HCT116 (cell line): ENCODE results near the gene CR1L. TPM values are rescaled to one million over a fixed set of nuclear protein-coding genes. Genes with fewer than 3 reads are reported as not detected.

Experiments used
- ATAC-seq: fragments of 200-7000 bp; cut with Tn5 transposase; 2 replicates; pipeline ENCODE4 v1.9.1; 2020; ENCODE audit warnings: mild to moderate bottlenecking, moderate library complexity
- BruUV-seq: library from RNA; stranded (reverse); fragments of 400-500 nt; replicated peaks from 2 replicates; lab custom pipeline; 2021; lab: Mats Ljungman, UMichigan
- CTCF ChIA-PET: fragments of 300-600 bp; sonication (Branson Sonifier 250); formaldehyde crosslinking; loops from one replicate; lab custom pipeline; 2021; ENCODE audit warnings: antibody characterized with exemption; lab: Charles Lee
- POLR2A ChIA-PET: fragments of 300-600, 350-600 bp; sonication (Branson Sonifier 250); formaldehyde crosslinking; loops from one replicate; lab custom pipeline; 2021; ENCODE audit warnings: antibody characterized with exemption; lab: Charles Lee
- RAD21 ChIA-PET, 2 experiments: fragments of 300-600 bp; sonication (Branson Sonifier 250); formaldehyde crosslinking; loops; one replicate each; lab custom pipeline; 2023; ENCODE audit warnings: low total read pairs in 2 of 2; ENCODE audit not compliant: uncharacterized antibody in 2 of 2, unreplicated experiment in 2 of 2, low non-redundant PET in 1 of 2; lab: Charles Lee
- DNase-seq: peaks from one replicate; pipeline ENCODE4 v3.0.0-alpha.2; 2010; ENCODE audit warnings: low read depth, low spot score
- H2AFZ ChIP-seq: fragments of 200-600 bp; shearing (Covaris generic), sonication (generic); 2 replicates; pipeline ENCODE4 v1.6.1; 2017; ENCODE audit warnings: low read depth, mixed run types, mixed read lengths, antibody characterized with exemption, low read length; ENCODE audit not compliant: poor library complexity, severe bottlenecking
- H3K27ac ChIP-seq: 2 replicates; pipeline ENCODE4 v1.5.1; 2012; ENCODE audit warnings: low read depth, low read length
- H3K27me3 ChIP-seq: fragments of 200-600 bp; sonication (generic); 2 replicates; pipeline ENCODE4 v1.6.1; 2016; ENCODE audit warnings: mixed run types, low read length, mixed read lengths; ENCODE audit not compliant: insufficient read depth
- H3K36me3 ChIP-seq, 2 experiments: fragments of 200-500 bp in 1 of 2; fragments of 200-600 bp in 1 of 2; sonication (Bioruptor generic) in 1 of 2; sonication (generic) in 1 of 2; 2 replicates each; pipeline versions ENCODE4 v1.5.1 to v1.6.1; 2014 to 2016; ENCODE audit warnings: low read length in 2 of 2, inconsistent platforms in 1 of 2, mixed read lengths in 1 of 2, mixed run types in 1 of 2; ENCODE audit not compliant: insufficient read depth in 2 of 2, control insufficient read depth in 1 of 2
- H3K4me1 ChIP-seq, 2 experiments: fragments of 200-600 bp in 1 of 2; sonication (generic) in 1 of 2; 2 replicates each; pipeline versions ENCODE4 v1.5.1 to v1.6.1; 2012 to 2017; ENCODE audit warnings: low read length in 2 of 2, inconsistent platforms in 1 of 2, mild to moderate bottlenecking in 1 of 2, mixed read lengths in 1 of 2, mixed run types in 1 of 2, moderate library complexity in 1 of 2; ENCODE audit not compliant: insufficient read depth in 2 of 2, control insufficient read depth in 1 of 2
- H3K4me2 ChIP-seq: fragments of 200-600 bp; sonication (generic); 2 replicates; pipeline ENCODE4 v1.6.1; 2017; ENCODE audit warnings: mixed run types, low read length, mixed read lengths
- H3K4me3 ChIP-seq, 2 experiments: fragments of 200-600 bp in 1 of 2; sonication (generic) in 1 of 2; replicated peaks in 1 of 2; 2 replicates each; pipeline ENCODE4 v1.5.1; 2011 to 2016; ENCODE audit warnings: low read length in 2 of 2, control low read depth in 1 of 2, low read depth in 1 of 2, mild to moderate bottlenecking in 1 of 2, mixed read lengths in 1 of 2, mixed run types in 1 of 2
- H3K79me2 ChIP-seq: fragments of 200-600 bp; sonication (generic); 2 replicates; pipeline ENCODE4 v1.6.1; 2017; ENCODE audit warnings: mild to moderate bottlenecking, mixed run types, low read length, moderate library complexity, mixed read lengths; ENCODE audit not compliant: insufficient read depth
- H3K9ac ChIP-seq: fragments of 200-600 bp; sonication (generic); 2 replicates; pipeline ENCODE4 v1.6.1; 2016; ENCODE audit warnings: low read length, mixed read lengths
- H3K9me2 ChIP-seq: fragments of 200-600 bp; sonication (generic), shearing (Covaris generic); 2 replicates; pipeline ENCODE4 v1.6.1; 2017; ENCODE audit warnings: mixed run types, mild to moderate bottlenecking, moderate library complexity; ENCODE audit not compliant: insufficient read depth
- H3K9me3 ChIP-seq, 2 experiments: fragments of 200-500 bp in 1 of 2; fragments of 200-600 bp in 1 of 2; sonication (Bioruptor generic) in 1 of 2; sonication (generic) in 1 of 2; 2 replicates each; pipeline ENCODE4 v1.6.1; 2014 to 2017; ENCODE audit warnings: low read length in 2 of 2, mixed read lengths in 2 of 2, inconsistent platforms in 1 of 2, low read depth in 1 of 2, mild to moderate bottlenecking in 1 of 2, mixed run types in 1 of 2, moderate library complexity in 1 of 2; ENCODE audit not compliant: control insufficient read depth in 1 of 2, insufficient read depth in 1 of 2
- H4K20me1 ChIP-seq: fragments of 200-600 bp; sonication (generic), shearing (Covaris generic); 2 replicates; pipeline ENCODE4 v1.6.1; 2017; ENCODE audit warnings: mixed run types, mild to moderate bottlenecking, moderate library complexity; ENCODE audit not compliant: insufficient read depth
- CBX3 ChIP-seq: IDR thresholded peaks from 2 replicates; pipeline ENCODE4 v1.6.1; 2012; ENCODE audit warnings: low read depth
- CEBPB ChIP-seq: IDR thresholded peaks from 2 replicates; pipeline ENCODE4 v1.6.1; 2012; ENCODE audit warnings: low read depth
- FOSL1 ChIP-seq: IDR thresholded peaks from 2 replicates; pipeline ENCODE4 v1.6.1; 2012; ENCODE audit warnings: low read depth
- JUND ChIP-seq: IDR thresholded peaks from 2 replicates; pipeline ENCODE4 v1.6.1; 2012
- POLR2A ChIP-seq: IDR thresholded peaks from 2 replicates; pipeline ENCODE4 v1.7.0; 2011; ENCODE audit warnings: borderline replicate concordance; ENCODE audit not compliant: insufficient read depth, insufficient read length; ENCODE audit errors: extremely low read depth
- POLR2AphosphoS5 ChIP-seq: IDR thresholded peaks from 2 replicates; pipeline ENCODE4 v1.6.1; 2011; ENCODE audit warnings: mild to moderate bottlenecking, low read depth, low read length, moderate library complexity
- RAD21 ChIP-seq: IDR thresholded peaks from 2 replicates; pipeline ENCODE4 v1.6.1; 2012; ENCODE audit warnings: low read depth, mild to moderate bottlenecking
- REST ChIP-seq: IDR thresholded peaks from 2 replicates; pipeline ENCODE4 v1.6.1; 2012; ENCODE audit warnings: low read depth
- SIN3A ChIP-seq: IDR thresholded peaks from 2 replicates; pipeline ENCODE4 v1.6.1; 2012; ENCODE audit warnings: low read depth
- SP1 ChIP-seq: IDR thresholded peaks from 2 replicates; pipeline ENCODE4 v1.6.1; 2012; ENCODE audit warnings: low read depth
- SRF ChIP-seq: IDR thresholded peaks from 2 replicates; pipeline ENCODE4 v1.6.1; 2012; ENCODE audit warnings: low read depth
- TCF7L2 ChIP-seq: IDR thresholded peaks from 2 replicates; pipeline ENCODE4 v1.7.0; 2011; ENCODE audit warnings: borderline replicate concordance, inconsistent platforms; ENCODE audit not compliant: insufficient read depth, insufficient read length; ENCODE audit errors: extremely low read depth
- YY1 ChIP-seq: IDR thresholded peaks from 2 replicates; pipeline ENCODE4 v1.6.1; 2011; ENCODE audit warnings: low read length, low read depth, moderate library complexity, mild to moderate bottlenecking; ENCODE audit not compliant: insufficient replicate concordance; ENCODE audit errors: extremely low read depth
- ZNF274 ChIP-seq: fragments of 200-500 bp; sonication (Bioruptor generic); IDR thresholded peaks from 2 replicates; pipeline ENCODE4 v1.6.1; 2014; ENCODE audit warnings: mild to moderate bottlenecking, low read depth, low read length, inconsistent platforms
- intact Hi-C: fragments of 100-400 bp; cut with micrococcal nuclease; formaldehyde crosslinking; loops from 2 replicates; pipeline ENCODE4 v1.10.0; 2022
- total RNA-seq: library from RNA; stranded (reverse); gene quantifications from one replicate; pipeline ENCODE4 v1.2.1, GENCODE V29; 2021; ENCODE audit not compliant: unreplicated experiment

Gene CR1L
- total RNA-seq, 1 experiment from 2014 or later, result 0.15 TPM

- Histone ChIP-seq H2AFZ (no peak overlapping the region), H3K4me1 (peaks cover 18 to 26% of the 10 kb centered on the region in 2 experiments; a peak in 3 of 4 replicates), H3K4me3 (no peak overlapping the region), H3K9me3 (no peaks in the 10 kb centered on the region), H3K79me2 (no peaks in the 10 kb centered on the region), H3K9ac (no peak overlapping the region), H3K27ac (no peak overlapping the region), H3K4me2 (no peak overlapping the region), H3K36me3 (no peaks in the 10 kb centered on the region), H3K9me2 (no peaks in the 10 kb centered on the region), H4K20me1 (no peaks in the 10 kb centered on the region), H3K27me3 (no peaks in the 10 kb centered on the region)
- no peak for TF ChIP-seq SIN3A
- no peak for TF ChIP-seq YY1
- no peak for TF ChIP-seq POLR2A
- no peak for TF ChIP-seq ZNF274
- no peak for TF ChIP-seq CEBPB
- TF ChIP-seq POLR2AphosphoS5, result no peak
- no peak for TF ChIP-seq SRF
- TF ChIP-seq RAD21, result no peak
- TF ChIP-seq CBX3, result no peak
- no peak for TF ChIP-seq FOSL1
- CTCF ChIA-PET, result no interaction called here
- intact Hi-C loops, result no loop called here
- BruUV-seq, result no TSS peak
- ATAC-seq, result no peak
- no peak for DNase-seq
- POLR2A ChIA-PET, result no interaction called here
- RAD21 ChIA-PET, result no interaction called here
Observed at GRCh38 chr1:207745285-207745684, 100.4 kb downstream of the CR1L start.

DNA sequence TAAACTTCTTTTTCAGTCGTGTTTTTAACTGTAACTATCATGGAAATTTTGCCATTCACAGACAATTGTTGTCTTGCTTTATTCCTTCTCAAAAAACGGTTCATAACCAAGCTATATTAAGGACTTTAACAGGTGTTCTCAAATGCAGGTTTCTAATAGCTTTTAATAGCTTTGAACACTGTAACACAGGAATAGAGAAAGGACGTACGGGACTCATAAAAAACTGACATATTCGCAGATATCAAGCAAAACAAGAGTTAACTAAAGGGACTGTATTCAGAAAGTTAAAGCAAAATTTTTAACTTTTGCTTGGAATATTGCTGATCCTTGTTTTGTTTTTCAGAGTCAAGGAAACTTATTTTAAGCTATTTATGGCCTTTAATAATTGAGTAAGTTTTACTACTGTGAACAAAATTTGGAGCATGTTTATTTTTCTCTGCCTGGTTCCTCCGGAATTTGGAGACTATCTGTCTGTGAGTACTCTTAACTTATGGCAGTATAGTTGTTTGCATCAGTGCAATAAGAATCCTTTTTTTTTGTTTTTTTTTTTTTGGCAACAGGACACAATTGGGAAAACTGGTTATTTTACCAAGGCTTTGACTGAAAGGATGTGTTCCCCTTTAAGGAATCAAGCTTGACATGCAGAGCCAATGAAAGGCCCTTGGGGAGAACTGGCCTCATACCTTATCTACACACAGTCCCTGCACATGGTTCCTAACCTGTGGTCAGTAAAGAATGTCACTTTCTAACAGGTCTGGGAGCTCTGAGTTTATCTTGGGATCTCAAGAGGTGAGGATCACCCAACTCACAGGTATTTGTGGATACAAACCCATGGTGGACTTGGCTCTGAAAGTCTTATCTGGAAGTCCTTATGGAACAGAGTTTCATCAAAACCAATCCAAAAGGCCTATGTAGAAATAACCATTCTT lies 101.2 kb downstream of the CR1L start:
- Histone ChIP-seq H3K36me3 (no peaks in the 10 kb centered on the region), H3K27me3 (no peaks in the 10 kb centered on the region), H4K20me1 (no peaks in the 10 kb centered on the region), H3K9me2 (no peaks in the 10 kb centered on the region), H3K9me3 (no peaks in the 10 kb centered on the region), H3K27ac (no peak overlapping the region), H3K79me2 (no peaks in the 10 kb centered on the region), H3K4me2 (no peak overlapping the region), H3K4me1 (peaks cover 26 to 34% of the 10 kb centered on the region in 2 experiments), H3K4me3 (no peak overlapping the region), H3K9ac (no peak overlapping the region), H2AFZ (no peak overlapping the region)
- no peak for DNase-seq
- intact Hi-C loops, result no loop called here
- no peak for ATAC-seq
- BruUV-seq, result no TSS peak
- ChIA-PET RAD21 (no interaction called here), CTCF (interaction anchor here (0.7 kb wide), 1 partner anchor 44 kb away, joined by 3 read pairs; no protein-coding TSS in a partner anchor), POLR2A (interaction anchor here (1.4 kb wide), 1 partner anchor 10 kb away, joined by 3 read pairs; no protein-coding TSS in a partner anchor)
- TF ChIP-seq SIN3A (no peak), JUND (no peak), POLR2A (no peak), REST (no peak), SP1 (no peak), TCF7L2 (no peak)
